HG02852 (cell line): Measurements from ENCODE around the gene COMT.

ENCODE experiments used
- ATAC-seq: cut with Tn5 transposase; IDR thresholded peaks from one replicate; pipeline ENCODE4 v1.9.1; 2021; ENCODE audit warnings: mild to moderate bottlenecking, moderate library complexity; ENCODE audit not compliant: unreplicated experiment

Gene COMT

GRCh38 chr22:19992481-19992911 is 50.9 kb downstream of the COMT start:
- no peak for ATAC-seq

DNA sequence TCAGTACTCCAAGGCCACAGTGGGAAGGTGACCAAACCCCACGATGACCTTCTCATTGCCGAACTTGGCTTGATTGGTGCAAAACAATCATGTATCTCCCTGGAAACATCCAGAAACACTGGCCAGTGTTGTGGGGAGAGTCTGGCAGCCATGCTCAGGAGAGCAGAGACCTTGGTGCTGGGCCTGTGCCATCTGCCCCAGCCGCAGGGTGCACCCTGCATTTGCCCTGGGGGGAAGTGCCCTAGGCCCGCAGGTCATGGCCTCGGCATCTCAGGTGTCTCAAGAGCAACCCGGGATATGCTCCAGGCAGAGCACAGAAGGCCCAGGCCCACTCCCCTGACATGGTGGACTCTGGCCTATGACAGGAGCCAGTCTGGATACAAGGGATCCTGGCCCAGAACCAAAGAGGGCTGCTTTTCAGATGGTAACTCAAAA is 51.4 kb downstream of the COMT start:
- no peak for ATAC-seq

DNA sequence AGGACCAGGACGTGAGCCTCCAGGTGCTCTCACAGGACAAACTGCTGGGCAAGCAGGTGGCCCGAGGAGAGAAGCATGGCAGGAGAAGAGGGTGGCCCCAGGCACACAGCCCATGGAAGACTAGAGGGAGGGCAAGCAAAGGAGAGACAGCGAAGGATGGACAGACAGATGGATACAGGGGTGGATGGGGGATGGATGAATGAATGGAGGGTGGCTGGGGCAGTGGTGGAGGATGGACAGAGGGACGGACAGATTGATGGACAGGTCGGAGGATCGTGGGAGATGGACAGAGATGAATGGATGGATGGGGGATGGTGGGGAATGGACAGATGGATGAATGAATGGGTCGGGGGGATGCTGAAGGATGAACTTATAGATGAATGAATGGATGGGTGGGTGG is 52.4 kb downstream of the COMT start:
- no peak for ATAC-seq

DNA sequence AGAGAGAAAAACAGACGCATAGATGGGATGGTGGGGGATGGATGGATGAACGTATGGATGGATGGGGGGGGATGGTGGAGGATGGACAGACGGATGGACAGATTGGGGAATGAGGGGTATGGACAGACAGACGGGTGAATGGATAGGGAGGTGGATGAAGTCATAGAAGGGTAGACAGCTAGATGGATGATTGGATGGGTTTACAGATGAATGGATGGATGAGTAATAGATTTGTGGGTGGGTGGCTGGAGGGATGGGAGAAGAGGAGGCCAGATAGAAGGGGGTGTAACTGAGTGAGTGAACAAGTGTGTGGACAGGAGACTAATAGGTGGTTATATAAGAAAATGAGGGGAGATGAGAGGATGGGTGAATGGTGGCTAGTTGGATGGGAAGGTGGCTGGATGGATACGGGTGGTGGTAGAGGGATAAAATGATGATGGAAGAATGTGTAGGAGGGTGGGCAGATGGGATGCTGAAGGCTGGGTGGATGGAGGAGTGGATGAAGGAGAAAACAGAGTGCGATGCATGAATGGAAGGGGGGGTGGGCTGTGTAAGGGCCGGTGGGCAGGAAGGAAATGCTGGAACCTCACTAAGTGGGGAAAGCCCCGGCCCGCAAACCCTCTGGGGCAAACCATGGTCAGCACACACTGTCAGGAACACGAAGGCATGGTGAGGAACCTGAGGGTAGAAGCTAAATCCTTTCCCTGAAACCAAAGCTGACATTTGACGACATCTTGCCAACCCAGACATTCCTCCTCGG is 53.5 kb downstream of the COMT start:
- ATAC-seq: no peak

- ATAC-seq: no peak
Observed at GRCh38 chr22:19995611-19996339, 54.2 kb downstream of the COMT start.

DNA sequence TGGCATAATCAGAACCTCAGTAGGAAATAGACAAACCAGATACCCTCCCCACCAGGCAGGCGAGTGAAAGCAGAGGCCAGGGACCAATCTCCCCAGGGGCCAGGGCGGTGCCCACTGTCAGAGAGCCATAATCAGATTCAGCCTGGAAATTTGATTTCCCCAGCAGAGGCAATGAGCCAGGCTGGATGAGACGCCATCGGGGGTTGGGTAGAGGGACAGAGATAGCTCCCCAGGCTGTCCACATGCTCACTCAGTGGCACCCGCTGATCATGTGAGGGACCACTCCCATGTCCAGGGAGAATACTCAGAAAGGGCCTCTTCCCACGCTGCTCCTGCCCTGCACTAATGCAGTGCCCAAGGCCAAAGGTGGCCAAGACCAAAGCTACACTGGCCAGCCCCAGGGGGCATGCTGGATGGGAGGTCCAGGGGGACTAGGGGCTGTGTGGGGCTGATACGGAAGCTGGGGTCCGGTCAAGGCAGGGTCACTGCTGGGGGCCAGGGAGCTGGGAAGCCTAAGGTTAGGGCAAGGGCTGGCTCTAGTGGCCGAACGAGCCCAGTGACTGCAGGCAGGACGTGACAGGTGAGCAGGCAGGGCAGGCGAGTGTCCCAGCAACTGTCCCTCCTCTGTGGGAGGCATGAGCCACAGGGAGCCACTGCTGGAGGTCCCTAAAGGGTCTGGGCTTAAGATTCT is 55.3 kb downstream of the COMT start:
- ATAC-seq: no peak

DNA sequence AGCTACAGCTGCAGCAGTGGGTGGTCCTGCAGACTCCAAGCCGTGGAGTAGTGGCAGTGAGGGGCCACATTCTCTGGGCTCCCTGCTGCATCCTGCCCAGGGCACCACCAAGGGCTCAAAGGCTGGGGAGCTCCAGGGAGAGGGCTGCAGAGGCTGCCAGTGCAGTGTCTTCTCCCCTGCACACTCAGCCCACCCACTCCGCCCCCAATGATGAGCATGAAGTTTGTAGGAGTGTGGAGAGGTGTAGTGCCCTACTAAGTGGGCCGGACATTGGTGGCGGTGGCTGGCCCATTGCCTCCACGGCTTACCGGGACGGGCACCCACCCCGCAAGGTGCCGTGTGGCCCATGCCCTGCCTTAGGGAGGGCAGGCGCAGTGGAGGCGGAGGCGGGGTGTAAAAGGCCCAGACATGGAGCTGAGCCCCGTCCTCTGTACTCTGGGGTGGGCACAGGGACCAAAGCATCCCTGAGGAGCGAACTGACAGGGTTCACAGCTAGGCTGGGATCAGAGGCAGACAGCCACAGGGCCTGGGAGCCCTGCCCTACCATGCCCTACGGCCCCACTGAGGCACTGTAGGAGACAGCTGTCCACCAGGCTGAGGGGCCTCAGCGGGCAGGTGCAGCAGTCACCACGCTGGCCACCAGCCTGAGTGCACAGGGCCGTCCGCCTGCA is 56.1 kb downstream of the COMT start:
- ATAC-seq: no peak

DNA sequence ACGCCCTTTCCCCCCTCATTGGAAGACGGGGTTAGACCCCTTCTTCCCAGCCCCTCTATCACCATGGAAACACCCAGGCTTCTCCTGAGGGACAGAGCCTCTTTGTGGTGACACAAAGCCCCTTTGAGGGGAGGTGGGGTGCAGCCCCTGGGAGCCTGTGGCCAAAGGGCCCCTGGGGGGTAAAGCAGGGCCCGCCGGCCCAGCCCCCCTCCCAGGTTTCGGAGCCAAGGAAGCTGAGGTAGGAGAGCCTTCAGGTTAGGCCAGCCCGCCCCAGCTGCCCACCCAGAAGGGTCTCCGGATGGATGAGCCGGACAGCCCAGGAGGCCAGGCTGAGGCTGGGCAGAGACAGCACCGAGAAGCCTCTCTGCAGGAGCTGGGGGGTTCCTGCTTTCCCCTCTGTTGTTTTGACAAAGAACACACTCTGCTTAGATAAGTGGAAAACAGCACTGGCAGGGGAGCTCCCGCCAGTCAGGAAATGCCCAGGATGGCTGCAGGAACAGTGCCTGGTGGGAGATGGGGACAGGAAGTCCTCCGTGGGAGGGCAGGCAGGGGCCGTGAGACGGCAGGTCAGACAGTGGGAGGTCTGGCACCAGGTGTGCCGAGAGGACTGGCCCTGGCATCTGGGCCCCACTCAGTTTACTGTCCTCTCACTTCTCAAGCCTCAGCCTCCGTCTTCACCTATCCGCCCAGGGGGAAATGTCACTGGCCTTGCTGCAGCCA is 56.8 kb downstream of the COMT start:
- ATAC-seq: no peak

- ATAC-seq: no peak
Observed at GRCh38 chr22:19998991-19999820, 57.6 kb downstream of the COMT start.

DNA sequence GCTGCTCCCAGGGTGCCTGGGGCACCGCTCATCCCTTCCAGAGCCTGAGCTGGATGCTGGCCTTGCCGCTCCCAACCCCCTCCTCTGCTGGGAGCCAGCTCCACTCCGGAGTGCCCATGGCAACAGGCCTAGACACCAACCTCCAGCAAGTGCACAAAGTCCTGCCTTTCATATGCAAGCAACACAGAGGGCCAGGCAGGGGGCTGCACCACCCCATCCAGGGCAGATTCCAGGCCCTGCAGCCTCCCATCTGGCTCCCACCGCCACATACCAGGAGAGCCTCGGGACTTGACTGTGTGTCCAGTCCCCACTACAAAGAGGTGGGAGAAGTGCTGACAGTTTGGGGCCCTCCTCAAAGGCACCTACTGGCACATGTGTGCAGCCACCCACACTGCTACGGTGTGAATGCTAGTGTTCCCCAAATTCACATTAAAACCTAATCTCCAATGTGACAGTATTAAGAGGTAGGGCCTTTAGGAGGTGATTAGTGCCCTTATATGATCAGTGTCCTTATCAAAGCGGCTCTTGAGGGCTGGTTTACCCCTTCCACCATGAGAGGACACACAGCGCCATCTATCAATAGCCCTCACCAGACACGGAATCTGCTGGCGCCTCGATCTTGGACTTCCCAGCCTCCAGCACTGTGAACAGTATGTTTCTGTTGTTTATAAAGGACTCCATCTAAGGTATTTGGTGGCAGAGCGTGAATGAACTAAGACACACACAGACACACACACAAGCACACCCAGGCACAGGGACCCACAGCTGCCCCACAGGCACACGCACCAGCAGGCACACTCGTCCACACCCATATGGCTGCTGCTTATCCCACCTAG is 58.9 kb downstream of the COMT start:
- no peak for ATAC-seq

- no peak for ATAC-seq
Observed at GRCh38 chr22:20001082-20001638, 59.6 kb downstream of the COMT start.

- ATAC-seq: no peak
Observed at GRCh38 chr22:20002128-20002527, 60.6 kb downstream of the COMT start.

GRCh38 chr22:20002636-20003035 is 61.1 kb downstream of the COMT start:
- no peak for ATAC-seq

DNA sequence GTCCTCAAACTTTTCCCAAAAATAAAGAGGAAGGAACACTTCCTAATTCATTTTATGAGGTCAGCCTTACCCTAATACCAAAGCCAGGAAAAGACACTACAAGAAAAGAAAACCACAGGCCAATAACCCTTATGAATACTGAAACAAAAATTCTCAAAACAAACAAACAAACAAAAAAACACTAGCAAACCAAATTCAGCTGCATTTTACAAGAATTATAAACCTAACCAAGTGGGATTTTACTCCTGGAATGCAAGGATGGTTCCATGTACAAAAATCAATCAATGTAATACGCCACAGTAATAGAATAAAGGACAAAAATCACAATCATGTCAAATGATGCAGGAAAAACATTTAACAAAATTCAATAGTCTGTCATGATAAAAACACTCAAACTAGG is 61.7 kb downstream of the COMT start:
- ATAC-seq: no peak

DNA sequence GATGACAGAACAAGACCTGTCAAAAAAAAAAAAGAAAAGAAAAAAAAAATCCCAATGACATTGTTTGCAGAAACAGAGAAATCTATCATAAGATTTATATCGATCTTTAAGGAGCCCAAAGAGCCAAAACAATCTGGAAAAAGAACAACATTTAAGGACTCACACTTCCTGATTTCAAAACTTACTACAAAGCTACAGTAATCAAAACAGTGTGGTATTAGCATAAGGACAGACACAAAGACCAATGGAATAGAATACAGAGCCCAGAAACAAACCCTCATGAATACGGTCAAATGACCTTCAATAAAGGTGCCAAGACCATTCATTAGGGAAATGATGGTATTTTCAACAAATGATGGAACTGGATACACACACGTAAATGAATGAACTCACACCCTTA is 62.9 kb downstream of the COMT start:
- ATAC-seq: no peak

DNA sequence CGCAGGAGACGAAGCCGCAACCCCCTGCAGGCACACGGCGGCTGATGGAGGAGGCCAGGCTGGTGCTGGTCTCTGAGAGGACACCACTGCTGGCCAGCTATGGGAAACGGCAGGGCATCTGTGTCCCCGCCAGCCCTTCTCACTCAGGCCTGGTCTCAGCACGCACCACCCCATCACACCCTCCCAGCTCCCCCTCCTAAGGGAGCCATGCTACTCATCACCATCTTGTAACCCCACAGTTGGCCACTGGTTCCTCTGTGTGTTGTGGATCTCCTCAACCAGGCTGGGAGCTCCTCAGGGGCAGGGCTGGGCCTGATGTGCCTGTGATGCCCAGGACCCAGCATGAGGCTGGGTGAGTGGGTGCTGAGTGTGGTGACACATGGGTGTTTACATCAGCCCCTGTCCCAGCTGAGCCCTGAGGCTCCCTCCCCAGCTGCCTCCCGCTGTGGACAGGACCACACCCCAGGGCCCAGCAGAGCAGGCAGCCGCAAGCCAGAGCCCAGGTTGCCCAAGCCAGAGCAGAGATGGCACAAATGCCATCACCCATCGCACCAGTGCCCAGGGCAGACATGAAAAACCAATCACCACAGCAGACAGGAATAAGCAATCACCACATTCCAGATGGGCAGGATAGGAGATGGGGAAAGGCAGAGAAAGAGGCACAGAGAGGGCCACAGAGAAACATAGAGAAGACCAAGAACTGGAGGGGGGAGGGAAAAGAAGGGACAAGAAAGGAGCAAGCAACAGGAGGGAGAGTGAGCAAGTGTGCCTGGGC is 66.8 kb downstream of the COMT start:
- no peak for ATAC-seq

DNA sequence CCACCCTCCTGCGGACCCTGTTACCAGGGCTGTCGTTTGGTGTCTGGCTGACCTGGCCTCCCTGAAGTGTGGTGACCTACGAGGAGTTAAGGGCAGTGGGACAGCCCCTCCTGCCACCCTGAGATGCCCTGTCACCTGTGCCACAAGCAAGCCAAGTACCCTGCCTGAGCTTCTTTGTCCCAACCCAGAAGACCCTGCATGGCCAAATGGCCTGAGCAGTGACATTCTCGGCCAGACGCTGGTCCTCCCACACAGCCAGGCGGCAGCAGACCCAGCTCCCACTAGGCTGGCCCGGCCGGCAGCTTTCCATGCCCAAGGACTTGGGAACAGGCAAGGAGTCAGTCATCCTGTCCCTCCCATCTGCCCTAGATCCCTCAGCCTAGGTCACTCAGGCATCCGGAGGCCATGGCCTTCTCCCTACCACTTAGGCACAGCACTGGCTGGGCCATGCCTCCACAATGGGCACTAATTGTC is 67.5 kb downstream of the COMT start:
- ATAC-seq: no peak
